MCF 10A (cell line): ENCODE data around the gene CNTNAP2. TPM values are rescaled to one million over a fixed set of nuclear protein-coding genes. Genes with fewer than 3 reads are reported as not detected.
A peak's percentile ranks its signal among the peaks of the same experiment; 100 is the strongest.

Experiments
- BruUV-seq: library from RNA; stranded (reverse); fragments of 400-500 nt; replicated peaks from 2 replicates; lab custom pipeline; 2021; lab: Mats Ljungman, UMichigan
- CTCF ChIA-PET: fragments of 300-600 bp; sonication (Branson Sonifier 250); formaldehyde crosslinking; extraction: SDS; loops from one replicate; lab custom pipeline; 2021; ENCODE audit warnings: antibody characterized with exemption, inconsistent platforms; lab: Yijun Ruan, JAX
- POLR2A ChIA-PET: fragments of 300-600, 350-650 bp; sonication (Branson Sonifier 250); formaldehyde crosslinking; extraction: SDS; loops from one replicate; lab custom pipeline; 2020; ENCODE audit warnings: antibody characterized with exemption, inconsistent platforms; lab: Yijun Ruan, JAX
- DNase-seq: peaks from one replicate; pipeline ENCODE4 v3.0.0-alpha.2; 2018; ENCODE audit not compliant: unreplicated experiment
- H3K27ac Mint-ChIP-seq: one replicate; pipeline ENCODE4 v1.8.0; 2022; ENCODE audit warnings: mild to moderate bottlenecking, low read depth, mixed read lengths; ENCODE audit not compliant: unreplicated experiment
- H3K27me3 Mint-ChIP-seq: one replicate; pipeline ENCODE4 v1.8.0; 2022; ENCODE audit warnings: mixed read lengths; ENCODE audit not compliant: insufficient read depth, unreplicated experiment
- H3K36me3 Mint-ChIP-seq: one replicate; pipeline ENCODE4 v1.8.0; 2022; ENCODE audit warnings: mild to moderate bottlenecking, moderate library complexity, mixed read lengths; ENCODE audit not compliant: insufficient read depth, unreplicated experiment
- H3K4me1 Mint-ChIP-seq: one replicate; pipeline ENCODE4 v1.8.0; 2022; ENCODE audit warnings: mixed read lengths; ENCODE audit not compliant: insufficient read depth, unreplicated experiment
- H3K4me3 Mint-ChIP-seq: one replicate; pipeline ENCODE4 v1.8.0; 2022; ENCODE audit warnings: mild to moderate bottlenecking, moderate library complexity, mixed read lengths; ENCODE audit not compliant: unreplicated experiment
- H3K9me3 Mint-ChIP-seq: one replicate; pipeline ENCODE4 v1.8.0; 2022; ENCODE audit warnings: mixed read lengths; ENCODE audit not compliant: unreplicated experiment
- intact Hi-C: fragments of 100-400 bp; cut with micrococcal nuclease; formaldehyde crosslinking; loops from 2 replicates; pipeline ENCODE4 v1.14.1; 2022
- total RNA-seq: library from RNA; stranded (reverse); gene quantifications from 2 replicates; pipeline ENCODE4 v1.2.3, GENCODE V29; 2022
- TF ChIP-seq, protein P1 (sequence below): fragments of 200-600 bp; IDR thresholded peaks from one replicate; pipeline ENCODE4 v1.8.0; 2022; ENCODE audit warnings: antibody characterized with exemption, mild to moderate bottlenecking; ENCODE audit not compliant: unreplicated experiment

The CNTNAP2 gene
- total RNA-seq, 1 experiment from 2014 or later, result 1.1 TPM

- peaks cover 6% of the 10 kb centered on the region for H3K4me1 Mint-ChIP-seq
- peak; percentile 34 for DNase-seq
- peaks cover 36% of the 10 kb centered on the region for H3K27me3 Mint-ChIP-seq
- H3K4me3 Mint-ChIP-seq, result no peak overlapping the region
- H3K27ac Mint-ChIP-seq, result no peak overlapping the region
- CTCF ChIA-PET, result no interaction called here
- intact Hi-C loops, result no loop called here
- H3K36me3 Mint-ChIP-seq, result no peaks in the 10 kb centered on the region
- H3K9me3 Mint-ChIP-seq, result no peaks in the 10 kb centered on the region
- POLR2A ChIA-PET, result no interaction called here
- BruUV-seq, result no TSS peak
- TF ChIP-seq, protein P1, sequence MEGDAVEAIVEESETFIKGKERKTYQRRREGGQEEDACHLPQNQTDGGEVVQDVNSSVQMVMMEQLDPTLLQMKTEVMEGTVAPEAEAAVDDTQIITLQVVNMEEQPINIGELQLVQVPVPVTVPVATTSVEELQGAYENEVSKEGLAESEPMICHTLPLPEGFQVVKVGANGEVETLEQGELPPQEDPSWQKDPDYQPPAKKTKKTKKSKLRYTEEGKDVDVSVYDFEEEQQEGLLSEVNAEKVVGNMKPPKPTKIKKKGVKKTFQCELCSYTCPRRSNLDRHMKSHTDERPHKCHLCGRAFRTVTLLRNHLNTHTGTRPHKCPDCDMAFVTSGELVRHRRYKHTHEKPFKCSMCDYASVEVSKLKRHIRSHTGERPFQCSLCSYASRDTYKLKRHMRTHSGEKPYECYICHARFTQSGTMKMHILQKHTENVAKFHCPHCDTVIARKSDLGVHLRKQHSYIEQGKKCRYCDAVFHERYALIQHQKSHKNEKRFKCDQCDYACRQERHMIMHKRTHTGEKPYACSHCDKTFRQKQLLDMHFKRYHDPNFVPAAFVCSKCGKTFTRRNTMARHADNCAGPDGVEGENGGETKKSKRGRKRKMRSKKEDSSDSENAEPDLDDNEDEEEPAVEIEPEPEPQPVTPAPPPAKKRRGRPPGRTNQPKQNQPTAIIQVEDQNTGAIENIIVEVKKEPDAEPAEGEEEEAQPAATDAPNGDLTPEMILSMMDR, result no peak
Observed at GRCh38 chr7:147937428-147937827, 1820.8 kb downstream of the CNTNAP2 start.

DNA sequence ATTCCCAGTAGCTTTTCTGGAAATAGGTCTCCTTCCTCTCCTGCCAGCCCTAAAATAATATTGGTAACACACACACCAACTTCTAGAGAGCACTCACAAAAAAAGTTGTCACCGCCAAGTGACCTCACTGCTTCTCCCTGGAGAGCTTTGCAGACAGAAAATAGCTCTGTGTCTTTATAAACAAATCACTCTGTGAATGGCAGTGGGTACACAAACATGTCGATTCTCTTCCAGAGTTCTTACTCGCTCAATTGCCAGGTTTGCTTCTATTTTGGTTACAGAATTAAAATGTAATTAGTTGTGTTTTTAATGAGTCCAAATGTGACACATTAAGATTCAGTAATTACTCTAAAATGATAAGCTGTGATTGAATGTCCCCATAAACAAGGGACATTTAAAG lies 1824.8 kb downstream of the CNTNAP2 start:
- no peak overlapping the region for H3K4me3 Mint-ChIP-seq
- CTCF ChIA-PET, result no interaction called here
- H3K4me1 Mint-ChIP-seq, result peaks cover 6% of the 10 kb centered on the region
- TF ChIP-seq, protein P1, result no peak
- no peaks in the 10 kb centered on the region for H3K9me3 Mint-ChIP-seq
- peaks cover 12% of the 10 kb centered on the region for H3K27me3 Mint-ChIP-seq
- intact Hi-C loops, result no loop called here
- no peak overlapping the region for H3K27ac Mint-ChIP-seq
- no TSS peak for BruUV-seq
- H3K36me3 Mint-ChIP-seq, result no peaks in the 10 kb centered on the region
- no peak for DNase-seq
- POLR2A ChIA-PET, result no interaction called here

- ChIA-PET POLR2A (no interaction called here), CTCF (no interaction called here)
Observed at GRCh38 chr7:147944321-147944720, 1827.7 kb downstream of the CNTNAP2 start.

GRCh38 chr7:147952918-147953317 lies 1836.3 kb downstream of the CNTNAP2 start:
- TF ChIP-seq, protein P1, result no peak
- CTCF ChIA-PET, result no interaction called here
- Mint-ChIP-seq H3K27me3 (peaks cover 56% of the 10 kb centered on the region), H3K4me3 (no peak overlapping the region), H3K9me3 (peaks cover 14% of the 10 kb centered on the region), H3K27ac (no peak overlapping the region), H3K36me3 (no peaks in the 10 kb centered on the region), H3K4me1 (no peaks in the 10 kb centered on the region)
- intact Hi-C loops, result no loop called here
- no TSS peak for BruUV-seq
- POLR2A ChIA-PET, result no interaction called here
- no peak for DNase-seq

More at GRCh38 chr7:147944321-147944720, 1827.7 kb downstream of the CNTNAP2 start:
- no peak for DNase-seq
- no peak overlapping the region for H3K4me3 Mint-ChIP-seq
- peaks cover 12% of the 10 kb centered on the region for H3K27me3 Mint-ChIP-seq
- H3K27ac Mint-ChIP-seq, result no peak overlapping the region
- no peaks in the 10 kb centered on the region for H3K4me1 Mint-ChIP-seq
- intact Hi-C loops, result no loop called here
- TF ChIP-seq, protein P1, result no peak
- BruUV-seq, result no TSS peak
- no peaks in the 10 kb centered on the region for H3K9me3 Mint-ChIP-seq
- H3K36me3 Mint-ChIP-seq, result no peaks in the 10 kb centered on the region
